Fibroblast of mammary gland (primary cell): ENCODE measurements around the gene MPZL2.

Experiments used
- DNase-seq: peaks from one replicate; pipeline ENCODE4 v3.0.0-alpha.2; 2010; ENCODE audit warnings: low read depth
- H3K4me3 ChIP-seq: 2 replicates; pipeline ENCODE4 v1.5.1; 2011; ENCODE audit warnings: low read depth, mild to moderate bottlenecking, low read length, moderate library complexity; ENCODE audit not compliant: control insufficient read depth
- CTCF ChIP-seq: conservative IDR thresholded peaks from 2 replicates; pipeline ENCODE4 v1.5.1; 2011; ENCODE audit warnings: low read depth, low read length, inconsistent platforms; ENCODE audit not compliant: control insufficient read depth, insufficient read depth

MPZL2 gene

GRCh38 chr11:118274186-118274585, 10.1 kb upstream of the MPZL2 start:
- no peak for DNase-seq
- no peak overlapping the region for H3K4me3 ChIP-seq
- TF ChIP-seq CTCF: no peak

DNA sequence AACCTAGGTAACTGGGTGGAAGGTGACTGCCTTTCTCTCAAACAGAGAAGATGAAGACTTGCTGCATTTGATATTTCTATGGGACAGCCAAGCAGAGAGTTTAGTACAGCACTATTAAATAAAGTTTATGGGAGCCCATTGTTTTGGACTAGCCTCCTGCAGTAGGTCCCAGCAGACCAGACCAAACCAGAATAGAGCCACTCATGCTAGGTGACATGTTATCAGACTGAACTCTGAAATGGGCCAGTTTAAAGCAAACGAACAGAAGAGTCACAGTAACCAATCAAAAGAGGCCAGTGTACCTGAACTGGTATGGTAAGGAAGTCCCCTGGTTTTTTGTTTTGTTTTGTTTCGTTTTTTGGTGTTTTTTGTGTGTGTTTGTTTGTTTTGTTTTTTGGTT, 7.9 kb upstream of the MPZL2 start:
- DNase-seq: no peak
- no peak for TF ChIP-seq CTCF
- no peak overlapping the region for H3K4me3 ChIP-seq

DNA sequence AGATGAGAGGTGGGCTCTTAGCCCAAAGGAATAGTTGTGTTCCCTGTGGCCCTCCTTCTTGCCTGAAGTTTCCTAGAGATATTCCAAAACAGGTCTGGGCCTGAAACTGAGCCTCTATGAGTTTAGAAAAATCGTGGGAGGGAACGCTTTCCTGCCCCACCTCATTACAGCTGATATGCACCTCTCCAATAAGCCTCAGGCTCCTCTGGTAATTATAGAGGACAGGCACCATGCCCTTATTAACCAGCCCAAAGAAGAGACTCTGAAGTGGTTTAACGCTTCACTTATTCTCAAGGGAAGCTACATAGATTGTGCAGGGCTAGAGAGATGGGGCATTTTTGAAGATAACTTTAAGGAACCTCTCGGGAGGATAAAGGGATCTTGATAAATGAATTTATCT, 3.4 kb upstream of the MPZL2 start:
- no peak for DNase-seq
- TF ChIP-seq CTCF: no peak
- H3K4me3 ChIP-seq: no peak overlapping the region

DNA sequence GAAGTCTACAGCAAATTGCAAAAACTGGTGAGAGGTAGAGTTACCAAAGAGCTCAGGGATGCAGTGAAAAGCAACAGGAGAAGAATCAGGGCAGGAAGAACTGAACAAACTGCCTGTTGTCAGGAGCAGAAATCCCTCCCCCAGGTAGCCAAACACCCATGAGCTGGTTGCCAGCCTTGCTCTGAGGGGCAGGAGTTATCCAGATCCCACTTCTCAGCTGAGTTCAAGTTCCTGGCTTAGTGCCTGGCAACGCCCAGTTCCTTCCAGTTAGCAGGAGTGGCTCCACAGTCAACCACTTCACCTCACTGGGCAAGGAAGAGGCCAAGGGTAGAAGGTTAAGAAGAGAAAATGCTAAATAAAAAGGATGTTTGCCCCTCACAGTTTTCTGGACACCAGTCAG, 1.9 kb upstream of the MPZL2 start:
- no peak for TF ChIP-seq CTCF
- no peak for DNase-seq
- H3K4me3 ChIP-seq: no peak overlapping the region

DNA sequence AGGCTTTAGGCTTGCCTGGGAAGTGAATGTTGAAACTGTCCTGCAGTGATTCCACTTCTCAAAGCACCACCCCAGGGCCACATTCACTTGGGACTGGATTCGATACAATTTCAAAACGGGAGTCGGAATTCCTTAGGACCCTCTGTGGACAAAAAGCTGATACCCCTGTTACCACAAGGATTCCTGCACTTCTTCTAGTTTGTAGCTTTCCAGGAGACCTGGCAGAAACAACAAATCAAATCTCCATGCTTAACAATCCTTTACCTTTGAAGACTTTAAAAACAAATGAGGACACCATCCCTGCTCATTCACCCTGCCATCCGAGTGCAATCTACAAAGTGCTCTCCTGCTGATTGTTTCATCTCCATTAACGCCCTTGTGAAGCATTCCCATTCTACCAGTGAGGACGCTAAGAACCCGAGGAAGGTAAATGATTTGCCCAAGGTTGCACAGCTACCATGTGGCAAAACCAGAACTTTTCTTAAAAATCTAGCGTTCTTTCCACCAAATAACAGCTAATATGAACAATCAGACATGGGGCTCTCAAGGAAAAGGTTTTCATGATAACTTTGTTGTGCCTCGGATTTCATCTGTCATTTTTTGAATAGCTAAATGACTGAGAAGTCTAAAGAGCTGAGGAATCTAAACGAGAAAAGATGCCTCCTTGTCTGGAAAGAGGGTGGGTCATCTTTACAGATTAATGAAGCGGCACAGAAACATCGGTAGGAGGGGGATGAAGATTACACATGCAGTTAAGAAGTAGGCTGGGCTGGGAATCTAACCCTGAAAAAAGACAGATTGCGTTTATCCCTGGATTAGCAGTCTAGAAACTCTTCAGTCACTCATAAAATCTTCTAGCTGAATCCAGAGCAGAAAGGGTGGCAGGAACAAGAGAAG, 720 bp upstream of the MPZL2 start:
- no peak overlapping the region for H3K4me3 ChIP-seq
- TF ChIP-seq CTCF: no peak

GRCh38 chr11:118263112-118263511, 985 bp downstream of the MPZL2 start:
- no peak overlapping the region for H3K4me3 ChIP-seq
- DNase-seq: no peak
- TF ChIP-seq CTCF: no peak

More for the DNA sequence above, 720 bp upstream of the MPZL2 start:
- no peak for DNase-seq

- no peak for DNase-seq
- TF ChIP-seq CTCF: no peak
- no peak overlapping the region for H3K4me3 ChIP-seq
These were observed 3.7 kb downstream of the MPZL2 start for GRCh38 chr11:118260353-118260752.
